Sigmoid colon (tissue), 7 donors: Measurements from ENCODE around the gene NQO2. TPM values are rescaled to one million over a fixed set of nuclear protein-coding genes. Genes with fewer than 3 reads are reported as not detected.
"Not testable (repeated sequence)": the region's sequence is repeated elsewhere in the genome, so short reads cannot be mapped to it uniquely, and the experiment has no call there.

Source experiments
- DNase-seq: peaks from one replicate; pipeline ENCODE4 v3.0.0-alpha.2; 2019
- H3K27ac ChIP-seq, 4 donors: fragments of 200-600 bp; sonication (generic); one replicate each; pipeline ENCODE4 v1.5.1; 2016 to 2019; ENCODE audit warnings: mild to moderate bottlenecking in 1 of 4
- H3K27me3 ChIP-seq, 3 donors: fragments of 200-600 bp; sonication (generic); one replicate each; pipeline ENCODE4 v1.5.1; 2019; ENCODE audit warnings: mild to moderate bottlenecking in 1 of 3
- H3K36me3 ChIP-seq, 4 donors: fragments of 200-600 bp; sonication (generic); one replicate each; pipeline ENCODE4 v1.5.1; 2016 to 2019
- H3K4me1 ChIP-seq, 4 donors: fragments of 200-600 bp; sonication (generic); one replicate each; pipeline ENCODE4 v1.5.1; 2017 to 2019
- H3K4me3 ChIP-seq, 4 donors: fragments of 200-600 bp; sonication (generic); one replicate each; pipeline ENCODE4 v1.5.1; 2017 to 2019; ENCODE audit warnings: mild to moderate bottlenecking in 2 of 4, moderate library complexity in 1 of 4
- H3K9me3 ChIP-seq, 4 donors: fragments of 200-600 bp in 3 of 4; sonication (generic) in 3 of 4; one replicate each; pipeline versions ENCODE4 v1.5.1 to v1.6.1; 2013 to 2019
- EP300 ChIP-seq, 4 donors: sonication (generic); formaldehyde crosslinking; IDR thresholded peaks; one replicate each; pipeline ENCODE4 v1.6.1; 2017; ENCODE audit warnings: antibody characterized with exemption in 4 of 4
- POLR2A ChIP-seq, 2 donors: fragments of 450-650 bp; IDR thresholded peaks; one replicate each; pipeline ENCODE4 v1.6.1; 2016; ENCODE audit warnings: antibody characterized with exemption in 2 of 2, mild to moderate bottlenecking in 2 of 2, moderate library complexity in 2 of 2
- POLR2AphosphoS5 ChIP-seq, 4 donors: sonication (generic); formaldehyde crosslinking; IDR thresholded peaks; one replicate each; pipeline ENCODE4 v1.6.1; 2017; ENCODE audit warnings: antibody characterized with exemption in 4 of 4
- WGBS, 2 donors: extraction: QIAGEN DNeasy Blood & Tissue Kit; methylation state at CpG; one replicate each; pipeline ENCODE4 v1.1.7; 2013; 5-methylcytosine and 5-hydroxymethylcytosine counted together
- intact Hi-C: fragments of 100-400 bp; cut with DNase I; formaldehyde crosslinking; loops from one replicate; pipeline ENCODE4 v1.15.1; 2023
- polyA plus RNA-seq, 3 donors: library from polyadenylated mRNA; stranded (reverse); fragments of 200-250 nt; gene quantifications; one replicate each; pipeline ENCODE4 v1.2.3, GENCODE V29; 2013
- total RNA-seq, 4 donors: library from RNA; depleted of rRNA; stranded (reverse); fragments of >200 nt; gene quantifications; one replicate each; pipeline ENCODE4 v1.1.0, GENCODE V29; 2016
- TF ChIP-seq, protein P1 (sequence below), 4 experiments: fragments of 450-650 bp in 3 of 4; fragments of 200-600 bp in 1 of 4; IDR thresholded peaks; one replicate each; pipeline ENCODE4 v1.5.1; 2016 to 2019; ENCODE audit warnings: antibody characterized with exemption in 4 of 4, mild to moderate bottlenecking in 3 of 4, moderate library complexity in 2 of 4
- donor health status: healthy with polysubstance abuse.
- donor health status: Bipolar disorder and iron deficiency.
- donor health status: healthy.

Gene NQO2
- total and polyA plus RNA-seq, 7 donors, result 12.5 to 33.2 (median 16.1) TPM

- intact Hi-C loops, result loop anchor here (1.0 kb wide), 1 partner anchor 59 kb away; no protein-coding TSS in a partner anchor
- no peak overlapping the region for H3K27ac ChIP-seq
- H3K36me3 ChIP-seq, result no peaks in the 10 kb centered on the region
- TF ChIP-seq, protein P1, sequence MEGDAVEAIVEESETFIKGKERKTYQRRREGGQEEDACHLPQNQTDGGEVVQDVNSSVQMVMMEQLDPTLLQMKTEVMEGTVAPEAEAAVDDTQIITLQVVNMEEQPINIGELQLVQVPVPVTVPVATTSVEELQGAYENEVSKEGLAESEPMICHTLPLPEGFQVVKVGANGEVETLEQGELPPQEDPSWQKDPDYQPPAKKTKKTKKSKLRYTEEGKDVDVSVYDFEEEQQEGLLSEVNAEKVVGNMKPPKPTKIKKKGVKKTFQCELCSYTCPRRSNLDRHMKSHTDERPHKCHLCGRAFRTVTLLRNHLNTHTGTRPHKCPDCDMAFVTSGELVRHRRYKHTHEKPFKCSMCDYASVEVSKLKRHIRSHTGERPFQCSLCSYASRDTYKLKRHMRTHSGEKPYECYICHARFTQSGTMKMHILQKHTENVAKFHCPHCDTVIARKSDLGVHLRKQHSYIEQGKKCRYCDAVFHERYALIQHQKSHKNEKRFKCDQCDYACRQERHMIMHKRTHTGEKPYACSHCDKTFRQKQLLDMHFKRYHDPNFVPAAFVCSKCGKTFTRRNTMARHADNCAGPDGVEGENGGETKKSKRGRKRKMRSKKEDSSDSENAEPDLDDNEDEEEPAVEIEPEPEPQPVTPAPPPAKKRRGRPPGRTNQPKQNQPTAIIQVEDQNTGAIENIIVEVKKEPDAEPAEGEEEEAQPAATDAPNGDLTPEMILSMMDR (IDR thresholded peaks at IDR 0.05), result no peak
- TF ChIP-seq POLR2A (IDR thresholded peaks at IDR 0.05) (no peak), EP300 (IDR thresholded peaks at IDR 0.05) (no peak), POLR2AphosphoS5 (IDR thresholded peaks at IDR 0.05) (no peak)
- DNase-seq, result no peak
- H3K4me3 ChIP-seq, result no peak overlapping the region
- peaks cover 0 to 12% (median 8%) of the 10 kb centered on the region in 4 donors for H3K4me1 ChIP-seq
- no peaks in the 10 kb centered on the region for H3K9me3 ChIP-seq
- 84 to 90% methylated on average over 11 of the region's 11 CpGs for WGBS, 2 donors
- H3K27me3 ChIP-seq, result no peaks in the 10 kb centered on the region
These were observed 57.5 kb downstream of the NQO2 start for GRCh38 chr6:3057063-3057770.

DNA sequence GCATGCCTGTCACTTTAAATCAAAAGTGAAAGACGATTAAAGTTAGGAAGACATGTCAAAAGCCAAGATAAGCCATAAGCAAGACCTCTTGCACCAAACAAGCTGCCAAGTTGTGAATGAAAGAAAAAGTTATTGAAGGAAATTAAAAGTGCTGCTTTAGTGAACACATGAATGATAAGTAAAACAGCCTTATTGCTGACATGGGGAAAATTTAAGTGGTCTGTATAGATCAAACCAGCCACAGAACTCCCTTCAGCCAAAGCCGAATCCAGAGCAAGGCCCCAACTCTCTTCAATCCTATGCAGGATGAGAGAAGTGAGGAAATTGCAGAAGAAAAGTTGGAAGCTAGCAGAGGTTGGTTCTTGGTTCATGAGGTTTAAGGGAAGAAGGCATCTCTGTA is 59.3 kb downstream of the NQO2 start:
- peaks cover 0 to 11% (median 6%) of the 10 kb centered on the region in 4 donors for H3K4me1 ChIP-seq
- no peak overlapping the region for H3K4me3 ChIP-seq
- intact Hi-C loops, result no loop called here
- H3K9me3 ChIP-seq, result no peaks in the 10 kb centered on the region
- no peak overlapping the region for H3K27ac ChIP-seq
- 53 to 62% methylated on average over 2 of the region's 2 CpGs for WGBS, 2 donors
- DNase-seq, result no peak
- no peaks in the 10 kb centered on the region for H3K36me3 ChIP-seq
- H3K27me3 ChIP-seq, result no peaks in the 10 kb centered on the region
- TF ChIP-seq, protein P1 (IDR thresholded peaks at IDR 0.05), result no peak
- TF ChIP-seq EP300 (IDR thresholded peaks at IDR 0.05) (no peak), POLR2A (IDR thresholded peaks at IDR 0.05) (no peak), POLR2AphosphoS5 (IDR thresholded peaks at IDR 0.05) (no peak)

DNA sequence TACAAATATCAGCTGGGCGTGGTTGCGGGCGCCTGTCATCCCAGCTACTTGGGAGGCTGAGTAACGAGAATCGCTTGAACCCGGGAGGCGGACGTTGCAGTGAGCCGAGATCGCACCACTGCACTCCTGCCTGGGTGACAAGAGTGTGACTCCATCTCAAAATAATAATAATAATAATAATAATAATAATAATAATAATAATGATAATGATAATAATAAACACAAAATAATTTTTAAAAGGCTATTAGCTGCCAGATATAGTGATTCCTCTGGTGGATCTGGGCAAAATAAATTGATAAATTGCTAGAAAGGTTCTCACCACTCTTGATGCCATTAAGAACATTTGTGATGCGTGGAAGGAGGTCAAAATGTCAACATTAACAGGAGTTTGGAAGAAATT is 60.4 kb downstream of the NQO2 start:
- intact Hi-C loops, result loop anchor here (5.0 kb wide), 1 partner anchor 213 kb away; no protein-coding TSS in a partner anchor
- not testable (repeated sequence) for DNase-seq, H3K27ac ChIP-seq, H3K9me3 ChIP-seq, H3K4me3 ChIP-seq, H3K36me3 ChIP-seq, H3K27me3 ChIP-seq
- WGBS, 2 donors, result 96% methylated on average over 11 of the region's 11 CpGs
- peaks cover 0 to 12% (median 7%) of the 10 kb centered on the region in 4 donors for H3K4me1 ChIP-seq

DNA sequence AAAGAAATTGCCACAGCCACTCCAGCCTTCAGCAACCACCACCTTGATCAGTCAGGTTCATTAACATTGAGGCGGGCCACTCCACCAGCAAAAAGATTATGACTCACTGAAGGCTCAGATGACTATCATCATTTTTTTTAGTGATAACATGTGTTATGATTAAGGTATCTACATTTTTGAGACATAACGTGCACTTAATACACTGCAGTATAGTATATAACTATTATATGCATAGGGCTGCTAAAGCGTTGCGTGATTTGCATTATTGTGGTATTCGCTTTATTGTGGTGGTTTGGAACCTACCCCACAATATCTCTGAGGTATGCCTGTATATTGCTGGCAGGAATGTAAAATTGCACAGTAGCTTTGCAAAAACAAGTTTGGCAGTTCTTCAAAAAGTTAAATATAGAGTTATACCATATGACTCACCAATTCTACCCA is 61.8 kb downstream of the NQO2 start:
- Histone ChIP-seq H3K36me3 (no peaks in the 10 kb centered on the region), H3K9me3 (no peaks in the 10 kb centered on the region), H3K4me3 (no peak overlapping the region), H3K4me1 (peaks cover 0 to 9% (median 7%) of the 10 kb centered on the region in 4 donors), H3K27me3 (no peaks in the 10 kb centered on the region), H3K27ac (no peak overlapping the region)
- DNase-seq, result no peak
- WGBS, 2 donors, result 78 to 91% methylated on average over 5 of the region's 5 CpGs
- no peak for TF ChIP-seq EP300 (IDR thresholded peaks at IDR 0.05)
- no peak for TF ChIP-seq POLR2A (IDR thresholded peaks at IDR 0.05)
- TF ChIP-seq, protein P1 (IDR thresholded peaks at IDR 0.05), result no peak
- no peak for TF ChIP-seq POLR2AphosphoS5 (IDR thresholded peaks at IDR 0.05)
- intact Hi-C loops, result loop anchor here (5.0 kb wide), 1 partner anchor 214 kb away; no protein-coding TSS in a partner anchor

GRCh38 chr6:3063340-3063732 is 63.6 kb downstream of the NQO2 start:
- H3K36me3 ChIP-seq, H3K9me3 ChIP-seq, H3K27me3 ChIP-seq: not testable (repeated sequence)
- intact Hi-C loops, result loop anchor here (5.0 kb wide), 1 partner anchor 216 kb away; no protein-coding TSS in a partner anchor
- peak overlapping the region; percentile 60 to 80 (median 76) for H3K4me3 ChIP-seq
- H3K27ac ChIP-seq, result peak overlapping the region; percentile 90 to 96 (median 94)
- DNase-seq, result peak; percentile 70
- peaks cover 0 to 18% (median 14%) of the 10 kb centered on the region in 4 donors for H3K4me1 ChIP-seq
- 2 to 4% methylated on average over 17 of the region's 19 CpGs for WGBS, 2 donors
